IMR-90 (cell line): ENCODE measurements around the gene SHISA6. TPM values are rescaled to one million over a fixed set of nuclear protein-coding genes. Genes with fewer than 3 reads are reported as not detected.

Source experiments
- ATAC-seq: fragments of 200-7000 bp; cut with Tn5 transposase; 2 replicates; pipeline ENCODE4 v1.9.1; 2020; ENCODE audit warnings: low read depth, mild to moderate bottlenecking, moderate library complexity
- BruUV-seq: library from RNA; stranded (reverse); fragments of 400-500 nt; replicated peaks from 2 replicates; lab custom pipeline; 2021; lab: Mats Ljungman, UMichigan
- CTCF ChIA-PET: fragments of 300-600 bp; formaldehyde crosslinking; extraction: SDS; loops from one replicate; lab custom pipeline; 2021; ENCODE audit warnings: antibody characterized with exemption; lab: Yijun Ruan, JAX
- POLR2A ChIA-PET: fragments of 300-600 bp; sonication (Branson Sonifier 250); formaldehyde crosslinking; loops from one replicate; lab custom pipeline; 2022; ENCODE audit warnings: antibody characterized with exemption; ENCODE audit not compliant: unreplicated experiment; lab: Charles Lee
- DNase-seq: peaks from one replicate; pipeline ENCODE4 v3.0.0; 2013
- H2AFZ ChIP-seq: replicated peaks from 2 replicates; pipeline ENCODE3; 2013; ENCODE audit warnings: low read length, mild to moderate bottlenecking; ENCODE audit not compliant: poor library complexity
- H2AK5ac ChIP-seq: 2 replicates; pipeline ENCODE4 v1.6.1; 2013; ENCODE audit warnings: low read depth, low read length, inconsistent platforms
- H2AK9ac ChIP-seq: replicated peaks from 2 replicates; pipeline ENCODE3; 2013; ENCODE audit warnings: mild to moderate bottlenecking, low read depth, low read length, moderate library complexity; ENCODE audit not compliant: poor library complexity
- H2BK120ac ChIP-seq: 2 replicates; pipeline ENCODE4 v1.6.1; 2013; ENCODE audit warnings: low read depth, low read length, inconsistent platforms
- H2BK15ac ChIP-seq: 3 replicates; pipeline ENCODE4 v1.6.1; 2013; ENCODE audit warnings: low read depth, low read length, inconsistent platforms
- H2BK20ac ChIP-seq: 2 replicates; pipeline ENCODE4 v1.6.1; 2013; ENCODE audit warnings: low read depth, mild to moderate bottlenecking, inconsistent platforms, low read length, moderate library complexity
- H2BK5ac ChIP-seq: 2 replicates; pipeline ENCODE4 v1.6.1; 2013; ENCODE audit warnings: mild to moderate bottlenecking, low read depth, low read length, inconsistent platforms; ENCODE audit not compliant: poor library complexity, severe bottlenecking
- H3K14ac ChIP-seq: replicated peaks from 2 replicates; pipeline ENCODE4 v1.6.1; 2013; ENCODE audit warnings: low read depth, low read length, inconsistent platforms
- H3K18ac ChIP-seq: 2 replicates; pipeline ENCODE4 v1.6.1; 2013; ENCODE audit warnings: low read depth, low read length, control low read depth
- H3K23ac ChIP-seq: 2 replicates; pipeline ENCODE4 v1.6.1; 2013; ENCODE audit warnings: low read depth, low read length, inconsistent platforms
- H3K27ac ChIP-seq: 2 replicates; pipeline ENCODE4 v1.5.1; 2013; ENCODE audit warnings: mild to moderate bottlenecking, control low read depth, low read length; ENCODE audit not compliant: insufficient read depth
- H3K27me3 ChIP-seq: 2 replicates; pipeline ENCODE4 v1.6.1; 2013; ENCODE audit warnings: low read length; ENCODE audit not compliant: control insufficient read depth, insufficient read depth
- H3K36me3 ChIP-seq: 2 replicates; pipeline ENCODE4 v1.6.1; 2013; ENCODE audit warnings: low read length, mixed read lengths; ENCODE audit not compliant: control insufficient read depth, insufficient read depth
- H3K4ac ChIP-seq: 2 replicates; pipeline ENCODE4 v1.6.1; 2013; ENCODE audit warnings: low read depth, low read length, inconsistent platforms
- H3K4me1 ChIP-seq: 2 replicates; pipeline ENCODE4 v1.6.1; 2013; ENCODE audit warnings: low read length, mixed read lengths; ENCODE audit not compliant: control insufficient read depth, insufficient read depth
- H3K4me2 ChIP-seq: 2 replicates; pipeline ENCODE4 v1.6.1; 2013; ENCODE audit warnings: low read depth, mild to moderate bottlenecking, control low read depth, low read length, moderate library complexity
- H3K4me3 ChIP-seq: 2 replicates; pipeline ENCODE4 v1.5.1; 2013; ENCODE audit warnings: low read depth, mild to moderate bottlenecking, control low read depth, low read length, moderate library complexity; ENCODE audit not compliant: insufficient read depth
- H3K56ac ChIP-seq: 2 replicates; pipeline ENCODE4 v1.6.1; 2013; ENCODE audit warnings: low read length, inconsistent platforms; ENCODE audit not compliant: insufficient read depth; ENCODE audit errors: extremely low read depth
- H3K79me1 ChIP-seq, 2 experiments: 2 replicates each; pipeline ENCODE4 v1.6.1; 2013; ENCODE audit warnings: low read length in 2 of 2, inconsistent platforms in 1 of 2, low read depth in 1 of 2
- H3K9ac ChIP-seq: 2 replicates; pipeline ENCODE4 v1.6.1; 2013; ENCODE audit warnings: low read depth, low read length, control low read depth
- H3K9me1 ChIP-seq: 2 replicates; pipeline ENCODE4 v1.6.1; 2013; ENCODE audit warnings: low read length, inconsistent platforms; ENCODE audit not compliant: insufficient read depth
- H3K9me3 ChIP-seq: 2 replicates; pipeline ENCODE4 v1.6.1; 2013; ENCODE audit warnings: low read length; ENCODE audit not compliant: control insufficient read depth, insufficient read depth
- H4K20me1 ChIP-seq: 2 replicates; pipeline ENCODE4 v1.6.1; 2013; ENCODE audit warnings: low read length, inconsistent platforms; ENCODE audit not compliant: insufficient read depth
- H4K5ac ChIP-seq: 2 replicates; pipeline ENCODE4 v1.6.1; 2013; ENCODE audit warnings: mild to moderate bottlenecking, low read depth, low read length, control low read depth
- H4K8ac ChIP-seq, 2 experiments: 2 replicates each; pipeline ENCODE4 v1.6.1; 2013; ENCODE audit warnings: low read depth in 2 of 2, low read length in 2 of 2, control low read depth in 1 of 2, inconsistent platforms in 1 of 2
- H4K91ac ChIP-seq: 2 replicates; pipeline ENCODE4 v1.6.1; 2013; ENCODE audit warnings: low read depth, low read length, inconsistent platforms; ENCODE audit not compliant: insufficient read depth
- BHLHE40 ChIP-seq: fragments of 150-350 bp; IDR thresholded peaks from 2 replicates; pipeline ENCODE4 v1.6.1; 2016; ENCODE audit warnings: mild to moderate bottlenecking, low read depth, low read length
- CEBPB ChIP-seq: IDR thresholded peaks from 2 replicates; pipeline ENCODE4 v1.6.1; 2012; ENCODE audit warnings: low read depth, low read length, improper control_type of control experiment
- CHD1 ChIP-seq: IDR thresholded peaks from 2 replicates; pipeline ENCODE4 v1.6.1; 2012; ENCODE audit warnings: low read depth, low read length, improper control_type of control experiment
- FOS ChIP-seq: fragments of 150-350 bp; IDR thresholded peaks from 2 replicates; pipeline ENCODE4 v1.6.1; 2016; ENCODE audit warnings: low read depth, low read length
- MAFK ChIP-seq: IDR thresholded peaks from 2 replicates; pipeline ENCODE4 v1.6.1; 2012; ENCODE audit warnings: low read depth, low read length, improper control_type of control experiment
- MAZ ChIP-seq: IDR thresholded peaks from 2 replicates; pipeline ENCODE4 v1.6.1; 2012; ENCODE audit warnings: low read depth, mild to moderate bottlenecking, low read length, improper control_type of control experiment, moderate library complexity, borderline replicate concordance
- MXI1 ChIP-seq: IDR thresholded peaks from 2 replicates; pipeline ENCODE4 v1.6.1; 2012; ENCODE audit warnings: low read depth, mild to moderate bottlenecking, low read length, moderate library complexity, borderline replicate concordance
- NFE2L2 ChIP-seq: fragments of 150-350 bp; IDR thresholded peaks from 2 replicates; pipeline ENCODE4 v1.6.1; 2016; ENCODE audit warnings: low read depth, mild to moderate bottlenecking, low read length
- POLR2A ChIP-seq: IDR thresholded peaks from 2 replicates; pipeline ENCODE4 v1.6.1; 2012; ENCODE audit warnings: mild to moderate bottlenecking, low read depth, low read length
- RAD21 ChIP-seq: IDR thresholded peaks from 2 replicates; pipeline ENCODE4 v1.6.1; 2012; ENCODE audit warnings: low read length, improper control_type of control experiment
- RCOR1 ChIP-seq: IDR thresholded peaks from 2 replicates; pipeline ENCODE4 v1.6.1; 2012; ENCODE audit warnings: mild to moderate bottlenecking, low read length, improper control_type of control experiment; ENCODE audit not compliant: insufficient replicate concordance
- RFX5 ChIP-seq: IDR thresholded peaks from 2 replicates; pipeline ENCODE4 v1.8.0; 2012; ENCODE audit warnings: low read depth, mild to moderate bottlenecking, low read length, moderate library complexity
- SMC3 ChIP-seq: fragments of 150-350 bp; IDR thresholded peaks from 2 replicates; pipeline ENCODE4 v1.6.1; 2016; ENCODE audit warnings: low read depth, mild to moderate bottlenecking, antibody characterized with exemption, low read length, moderate library complexity
- WGBS, 2 experiments: methylation state at CpG; one replicate each; pipeline versions ENCODE4 v1.1.5 to v1.1.7; 2013; ENCODE audit warnings: missing lambda C conversion rate in 2 of 2; ENCODE audit not compliant: insufficient read length in 1 of 2; ENCODE audit errors: extremely low coverage in 2 of 2; 5-methylcytosine and 5-hydroxymethylcytosine counted together
- dilution Hi-C: fragments of 300-500 bp; cut with HindIII; formaldehyde crosslinking; loops from one replicate; pipeline ENCODE4 v1.14.3; 2018; ENCODE audit warnings: low sequenced_read_pairs; ENCODE audit not compliant: unreplicated experiment
- in situ Hi-C: fragments of 300-500 bp; cut with MboI; formaldehyde crosslinking; loops from 3 replicates; pipeline ENCODE4 v1.14.3; 2019; ENCODE audit warnings: low sequenced_read_pairs, inconsistent platforms, mixed read lengths
- intact Hi-C: fragments of 100-400 bp; cut with micrococcal nuclease; formaldehyde crosslinking; loops from 2 replicates; pipeline ENCODE4 v1.10.0; 2022
- polyA plus RNA-seq, 3 experiments: library from polyadenylated mRNA; depleted of rRNA; stranded (reverse); fragments of >200 nt; gene quantifications; 2 replicates each; pipeline ENCODE4 v1.2.3, GENCODE V29; 2012; ENCODE audit warnings: low replicate concordance in 1 of 3
- total RNA-seq: library from RNA; depleted of rRNA; stranded (reverse); fragments of >200 nt; gene quantifications from 2 replicates; pipeline ENCODE4 v1.2.3, GENCODE V29; 2012
- TF ChIP-seq, protein P1 (sequence below): fragments of 150-350 bp; IDR thresholded peaks from 2 replicates; pipeline ENCODE4 v1.6.1; 2016; ENCODE audit warnings: low read depth, mild to moderate bottlenecking, low read length, moderate library complexity, borderline replicate concordance
- TF ChIP-seq, protein P2 (sequence below): conservative IDR thresholded peaks from 2 replicates; pipeline ENCODE4 v1.5.1; 2012; ENCODE audit warnings: mild to moderate bottlenecking, low read depth, low read length, improper control_type of control experiment
- TF ChIP-seq, protein P3 (sequence below): fragments of 150-350 bp; IDR thresholded peaks from 2 replicates; pipeline ENCODE4 v1.6.1; 2017; ENCODE audit warnings: mild to moderate bottlenecking, antibody characterized with exemption, low read length, low read depth

SHISA6 gene
- total and polyA plus RNA-seq, 2 of the 4 experiments (the other 2 are of a cell fraction), result not detected

- Histone ChIP-seq H3K4ac (no peak overlapping the region), H3K4me1 (no peaks in the 10 kb centered on the region), H3K4me2 (no peak overlapping the region), H4K5ac (no peak overlapping the region), H3K27ac (no peak overlapping the region), H3K14ac (no peak overlapping the region), H2BK15ac (no peak overlapping the region), H2AK5ac (no peak overlapping the region), H3K9me1 (no peaks in the 10 kb centered on the region), H3K4me3 (no peak overlapping the region), H4K91ac (no peak overlapping the region), H3K27me3 (no peaks in the 10 kb centered on the region), H2AFZ (no peak overlapping the region), H2AK9ac (no peak overlapping the region), H2BK120ac (no peak overlapping the region), H2BK20ac (no peak overlapping the region), H3K18ac (no peak overlapping the region), H4K20me1 (no peaks in the 10 kb centered on the region), H3K9ac (no peak overlapping the region), H3K9me3 (peaks cover 22% of the 10 kb centered on the region), H2BK5ac (no peak overlapping the region), H3K36me3 (no peaks in the 10 kb centered on the region), H3K79me1 (no peaks in the 10 kb centered on the region), H3K23ac (no peak overlapping the region), H3K56ac (no peak overlapping the region), H4K8ac (no peak overlapping the region)
- ATAC-seq, result no peak
- no TSS peak for BruUV-seq
- CTCF ChIA-PET, result no interaction called here
- intact Hi-C loops (no loop called here), in situ Hi-C loops (no loop called here), dilution Hi-C loops (no loop called here)
- no peak for DNase-seq
- TF ChIP-seq POLR2A, result no peak
- TF ChIP-seq, protein P1, sequence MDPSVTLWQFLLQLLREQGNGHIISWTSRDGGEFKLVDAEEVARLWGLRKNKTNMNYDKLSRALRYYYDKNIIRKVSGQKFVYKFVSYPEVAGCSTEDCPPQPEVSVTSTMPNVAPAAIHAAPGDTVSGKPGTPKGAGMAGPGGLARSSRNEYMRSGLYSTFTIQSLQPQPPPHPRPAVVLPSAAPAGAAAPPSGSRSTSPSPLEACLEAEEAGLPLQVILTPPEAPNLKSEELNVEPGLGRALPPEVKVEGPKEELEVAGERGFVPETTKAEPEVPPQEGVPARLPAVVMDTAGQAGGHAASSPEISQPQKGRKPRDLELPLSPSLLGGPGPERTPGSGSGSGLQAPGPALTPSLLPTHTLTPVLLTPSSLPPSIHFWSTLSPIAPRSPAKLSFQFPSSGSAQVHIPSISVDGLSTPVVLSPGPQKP, result no peak
- no peak for TF ChIP-seq NFE2L2
- no peak for TF ChIP-seq BHLHE40
- TF ChIP-seq SMC3, result no peak
- TF ChIP-seq MXI1, result no peak
- TF ChIP-seq MAZ, result no peak
- no peak for TF ChIP-seq FOS
- TF ChIP-seq, protein P2, sequence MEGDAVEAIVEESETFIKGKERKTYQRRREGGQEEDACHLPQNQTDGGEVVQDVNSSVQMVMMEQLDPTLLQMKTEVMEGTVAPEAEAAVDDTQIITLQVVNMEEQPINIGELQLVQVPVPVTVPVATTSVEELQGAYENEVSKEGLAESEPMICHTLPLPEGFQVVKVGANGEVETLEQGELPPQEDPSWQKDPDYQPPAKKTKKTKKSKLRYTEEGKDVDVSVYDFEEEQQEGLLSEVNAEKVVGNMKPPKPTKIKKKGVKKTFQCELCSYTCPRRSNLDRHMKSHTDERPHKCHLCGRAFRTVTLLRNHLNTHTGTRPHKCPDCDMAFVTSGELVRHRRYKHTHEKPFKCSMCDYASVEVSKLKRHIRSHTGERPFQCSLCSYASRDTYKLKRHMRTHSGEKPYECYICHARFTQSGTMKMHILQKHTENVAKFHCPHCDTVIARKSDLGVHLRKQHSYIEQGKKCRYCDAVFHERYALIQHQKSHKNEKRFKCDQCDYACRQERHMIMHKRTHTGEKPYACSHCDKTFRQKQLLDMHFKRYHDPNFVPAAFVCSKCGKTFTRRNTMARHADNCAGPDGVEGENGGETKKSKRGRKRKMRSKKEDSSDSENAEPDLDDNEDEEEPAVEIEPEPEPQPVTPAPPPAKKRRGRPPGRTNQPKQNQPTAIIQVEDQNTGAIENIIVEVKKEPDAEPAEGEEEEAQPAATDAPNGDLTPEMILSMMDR, result no peak
- no peak for TF ChIP-seq RCOR1
- no peak for TF ChIP-seq MAFK
- TF ChIP-seq RFX5, result no peak
- TF ChIP-seq CHD1, result no peak
- no peak for TF ChIP-seq RAD21
- TF ChIP-seq, protein P3, sequence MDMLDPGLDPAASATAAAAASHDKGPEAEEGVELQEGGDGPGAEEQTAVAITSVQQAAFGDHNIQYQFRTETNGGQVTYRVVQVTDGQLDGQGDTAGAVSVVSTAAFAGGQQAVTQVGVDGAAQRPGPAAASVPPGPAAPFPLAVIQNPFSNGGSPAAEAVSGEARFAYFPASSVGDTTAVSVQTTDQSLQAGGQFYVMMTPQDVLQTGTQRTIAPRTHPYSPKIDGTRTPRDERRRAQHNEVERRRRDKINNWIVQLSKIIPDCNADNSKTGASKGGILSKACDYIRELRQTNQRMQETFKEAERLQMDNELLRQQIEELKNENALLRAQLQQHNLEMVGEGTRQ, result no peak
- TF ChIP-seq CEBPB, result no peak
- 0% methylated on average over 1 of the region's 9 CpGs; no CpG with 5 or more reads in 1 of the 2 experiments for WGBS, 2 experiments
- POLR2A ChIA-PET, result no interaction called here
These were observed 245.9 kb downstream of the SHISA6 start for GRCh38 chr17:11486868-11487310.
